GM19468 (cell line): ENCODE results near the gene FCGR2B.
"Not testable (repeated sequence)": the region's sequence is repeated elsewhere in the genome, so short reads cannot be mapped to it uniquely, and the experiment has no call there.

Source experiments
- ATAC-seq: cut with Tn5 transposase; IDR thresholded peaks from one replicate; pipeline ENCODE4 v1.9.1; 2021; ENCODE audit warnings: mild to moderate bottlenecking, moderate library complexity, moderate number of reproducible peaks; ENCODE audit not compliant: unreplicated experiment; ENCODE audit errors: extremely low read depth

FCGR2B gene

DNA sequence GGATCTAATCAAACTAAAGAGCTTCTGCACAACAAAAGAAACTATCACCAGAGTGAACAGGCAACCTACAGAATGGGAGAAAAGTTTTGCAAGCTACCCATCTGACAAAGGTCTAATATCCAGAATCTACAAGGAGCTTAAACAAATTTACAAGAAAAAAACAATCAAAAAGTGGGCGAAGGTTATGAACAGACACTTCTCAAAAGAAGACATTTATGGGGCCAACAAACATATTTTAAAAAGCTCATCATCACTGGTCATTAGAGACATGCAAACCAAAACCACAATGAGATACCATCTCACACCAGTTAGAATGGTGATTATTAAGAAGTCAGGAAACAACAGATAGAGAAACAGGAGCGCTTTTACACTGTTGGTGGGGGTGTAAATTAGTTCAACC is 35.4 kb downstream of the FCGR2B start:
- ATAC-seq = not testable (repeated sequence)

GRCh38 chr1:161702250-161702649 is 39.3 kb downstream of the FCGR2B start:
- no peak for ATAC-seq

GRCh38 chr1:161705537-161705936 is 42.6 kb downstream of the FCGR2B start:
- no peak for ATAC-seq

- no peak for ATAC-seq
Observed at GRCh38 chr1:161706113-161706481, 43.2 kb downstream of the FCGR2B start.

DNA sequence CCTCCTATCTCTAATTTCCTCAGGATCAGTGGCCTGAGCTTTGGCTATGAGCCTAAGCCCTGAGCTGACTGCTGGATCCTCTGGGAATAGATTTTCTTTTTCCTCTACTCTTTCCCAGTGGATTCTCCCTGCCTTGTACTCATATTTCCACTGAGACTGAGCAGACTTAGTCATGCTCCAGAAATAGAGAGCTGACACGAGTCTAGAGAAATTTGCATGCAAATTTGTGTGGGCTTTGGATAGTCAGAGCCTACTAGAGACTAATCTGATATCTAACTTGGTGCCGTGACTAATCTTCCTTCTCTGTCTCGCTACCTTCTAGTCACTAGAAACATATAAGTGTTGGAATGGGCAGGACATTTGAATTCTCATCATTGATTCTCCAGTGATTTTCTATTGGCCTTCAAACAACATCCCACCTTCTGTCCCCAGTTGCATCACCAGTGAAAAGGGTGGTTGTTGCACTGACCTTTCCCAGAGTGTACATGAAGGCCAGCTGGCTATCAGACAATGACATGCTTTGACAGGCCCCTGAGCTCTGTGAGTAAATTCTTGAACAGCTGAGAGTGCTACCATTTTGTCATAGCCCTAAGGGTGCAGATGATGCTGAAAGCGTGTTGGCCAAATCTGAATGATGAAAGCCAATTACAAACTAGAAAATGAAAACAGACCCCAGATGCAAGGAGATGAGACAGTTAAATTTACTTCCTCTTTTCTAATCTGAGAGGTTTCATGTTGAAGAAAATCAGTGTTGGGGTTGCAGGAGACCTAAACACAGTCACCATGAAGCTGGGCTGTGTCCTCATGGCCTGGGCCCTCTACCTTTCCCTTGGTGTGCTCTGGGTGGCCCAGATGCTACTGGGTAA is 43.8 kb downstream of the FCGR2B start, which contains the start of gene FCRLA:
Gene FCRLA, plus strand, starts transcription at position 748 of the 866 bp plus-strand sequence. Its CDS starts 36 bp downstream, at position 784.
- peak; percentile 70 for ATAC-seq

GRCh38 chr1:161707503-161707902 is 44.6 kb downstream of the FCGR2B start:
- ATAC-seq = no peak

DNA sequence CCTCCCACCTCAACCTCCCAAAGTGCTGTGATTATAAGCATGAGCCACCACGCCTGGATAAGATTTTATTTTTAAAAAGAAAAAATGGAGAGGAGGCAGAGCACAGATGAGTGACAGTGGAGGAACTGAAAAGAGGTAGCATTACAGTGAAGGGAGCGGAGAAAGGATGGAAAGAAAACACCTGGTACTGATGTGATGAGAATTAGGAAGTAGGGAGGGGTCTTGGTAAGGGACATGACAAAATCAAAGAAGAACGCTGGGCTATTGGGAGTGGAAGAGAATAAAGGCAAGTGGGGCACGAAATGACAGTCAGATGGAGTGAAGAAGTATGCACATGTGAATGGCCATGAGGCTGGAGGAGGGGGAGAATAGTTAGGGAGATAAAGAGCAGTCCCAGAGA is 46.4 kb downstream of the FCGR2B start:
- no peak for ATAC-seq

DNA sequence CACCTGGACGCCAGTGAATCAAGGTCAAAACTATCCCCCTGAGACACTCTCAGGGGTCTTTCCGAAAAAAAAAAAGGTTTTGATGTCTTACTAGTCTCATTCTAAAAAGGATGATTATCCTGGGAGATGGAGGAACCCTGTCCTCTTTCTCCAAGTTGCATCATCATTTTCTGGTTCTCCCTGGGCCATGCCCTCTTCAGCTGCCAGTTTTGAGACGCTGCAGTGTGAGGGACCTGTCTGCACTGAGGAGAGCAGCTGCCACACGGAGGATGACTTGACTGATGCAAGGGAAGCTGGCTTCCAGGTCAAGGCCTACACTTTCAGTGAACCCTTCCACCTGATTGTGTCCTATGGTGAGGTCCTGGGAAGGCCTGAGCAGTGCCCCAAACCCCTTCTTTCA is 47.6 kb downstream of the FCGR2B start:
- ATAC-seq = no peak

DNA sequence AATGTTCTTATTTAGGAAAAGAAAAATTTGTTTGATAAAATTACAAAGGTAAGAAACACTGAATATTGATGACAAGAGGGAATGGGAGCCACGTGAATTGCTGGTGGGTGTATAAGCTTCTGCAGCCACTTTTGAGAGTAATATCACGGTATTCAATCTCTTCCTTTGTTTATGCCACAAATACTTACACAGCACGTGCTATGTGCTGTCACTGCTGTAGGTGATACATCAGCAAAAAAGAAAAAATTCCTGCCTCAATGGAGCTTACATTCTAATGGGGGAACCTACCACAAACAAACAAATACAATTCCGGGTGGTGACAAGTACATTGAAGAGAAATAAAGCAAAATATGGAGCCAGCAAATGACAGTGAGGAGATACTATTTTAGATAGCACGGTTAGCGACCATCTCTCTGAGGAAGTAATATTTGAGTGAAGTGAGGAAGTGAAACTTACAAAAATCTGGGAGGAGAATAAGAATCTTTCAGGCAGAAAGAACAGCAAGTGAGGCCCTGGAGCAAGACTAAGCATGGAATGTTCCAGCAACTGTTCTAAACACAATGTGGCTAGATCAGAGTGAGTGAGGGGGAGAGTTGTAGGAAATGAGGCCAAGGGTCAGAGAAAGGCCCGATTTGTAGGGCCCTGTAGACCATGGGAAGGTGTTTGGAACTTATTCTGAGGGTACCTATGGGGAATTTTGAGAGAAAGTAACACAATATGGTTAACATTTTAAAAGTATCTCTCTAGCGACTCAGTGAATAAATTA is 55.8 kb downstream of the FCGR2B start:
- ATAC-seq = no peak

DNA sequence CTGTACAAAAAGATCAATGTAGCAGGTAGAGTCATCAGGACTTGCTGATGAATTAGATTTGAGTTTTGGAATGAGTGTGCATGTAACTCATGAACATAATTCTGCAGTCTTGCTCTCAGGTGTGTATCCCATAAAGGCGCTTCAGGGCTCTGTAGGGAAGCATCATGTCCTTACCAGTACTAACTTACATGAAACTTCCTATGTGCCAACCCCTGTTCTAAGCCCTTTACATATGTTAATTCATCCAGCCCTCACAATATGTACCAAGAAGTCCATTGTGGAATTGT is 56.3 kb downstream of the FCGR2B start:
- peak; percentile 25 for ATAC-seq

DNA sequence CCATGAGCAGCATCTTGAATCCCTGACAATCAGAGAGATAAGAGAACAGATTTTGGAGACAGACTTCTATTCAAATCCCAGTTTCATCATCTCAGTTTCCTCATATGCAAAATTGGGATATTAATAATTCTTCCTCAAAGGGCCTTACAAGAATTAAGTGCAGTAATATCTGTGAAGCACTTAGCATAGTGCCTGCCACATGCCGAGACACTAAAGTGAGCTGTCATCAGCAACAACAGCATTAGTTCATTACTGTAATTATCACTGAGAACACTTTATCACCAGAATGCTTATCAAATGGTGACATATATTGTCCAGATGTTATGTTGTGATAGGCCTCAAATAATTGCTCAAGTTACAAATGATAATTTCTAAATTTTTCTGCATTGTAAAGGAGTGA is 57.5 kb downstream of the FCGR2B start:
- ATAC-seq = no peak

DNA sequence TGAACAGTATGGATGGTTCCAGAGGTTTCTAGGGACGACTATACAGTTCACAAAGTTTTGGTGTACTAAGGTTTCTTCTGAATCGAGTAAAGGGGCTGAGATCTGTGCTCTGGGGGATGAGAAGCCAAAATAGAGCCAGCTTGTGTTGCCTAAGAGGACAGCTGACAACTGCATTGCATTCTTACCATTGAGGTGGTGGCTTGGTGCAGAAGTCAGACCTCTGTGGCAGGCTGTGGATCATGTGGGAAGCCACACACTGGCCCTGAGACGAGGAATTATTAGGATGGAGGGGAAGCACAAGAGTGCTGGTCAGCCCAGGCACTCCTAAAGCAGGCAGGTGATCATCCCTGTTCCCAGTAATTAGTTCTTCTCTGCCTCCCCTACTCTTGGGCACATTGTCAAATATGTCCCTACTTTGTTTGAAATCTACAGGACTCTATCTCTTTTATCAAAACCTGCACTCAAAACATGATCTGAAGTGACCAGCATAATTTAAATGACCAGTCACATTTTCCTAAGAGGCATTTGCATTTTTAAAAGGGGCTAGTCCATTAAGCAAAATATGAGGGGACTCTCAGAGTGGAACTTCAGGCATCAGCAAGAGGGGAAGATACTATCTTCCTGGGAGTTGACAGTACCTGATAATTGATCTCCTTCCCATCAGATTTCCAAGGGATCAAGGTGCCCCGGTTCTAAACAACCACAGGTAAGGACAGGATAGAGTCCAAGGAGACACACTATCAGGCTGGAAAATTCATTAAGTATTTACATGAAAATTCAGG is 58.2 kb downstream of the FCGR2B start, which contains the start of gene FCRLB:
Gene FCRLB, plus strand, starts transcription at position 589 of the 782 bp plus-strand sequence. CDS start 1,129 bp downstream, outside the sequence.
- ATAC-seq = no peak

- ATAC-seq = no peak
Observed at GRCh38 chr1:161721738-161722343, 58.9 kb downstream of the FCGR2B start.

- no peak for ATAC-seq
Observed at GRCh38 chr1:161722406-161722805, 59.5 kb downstream of the FCGR2B start.

DNA sequence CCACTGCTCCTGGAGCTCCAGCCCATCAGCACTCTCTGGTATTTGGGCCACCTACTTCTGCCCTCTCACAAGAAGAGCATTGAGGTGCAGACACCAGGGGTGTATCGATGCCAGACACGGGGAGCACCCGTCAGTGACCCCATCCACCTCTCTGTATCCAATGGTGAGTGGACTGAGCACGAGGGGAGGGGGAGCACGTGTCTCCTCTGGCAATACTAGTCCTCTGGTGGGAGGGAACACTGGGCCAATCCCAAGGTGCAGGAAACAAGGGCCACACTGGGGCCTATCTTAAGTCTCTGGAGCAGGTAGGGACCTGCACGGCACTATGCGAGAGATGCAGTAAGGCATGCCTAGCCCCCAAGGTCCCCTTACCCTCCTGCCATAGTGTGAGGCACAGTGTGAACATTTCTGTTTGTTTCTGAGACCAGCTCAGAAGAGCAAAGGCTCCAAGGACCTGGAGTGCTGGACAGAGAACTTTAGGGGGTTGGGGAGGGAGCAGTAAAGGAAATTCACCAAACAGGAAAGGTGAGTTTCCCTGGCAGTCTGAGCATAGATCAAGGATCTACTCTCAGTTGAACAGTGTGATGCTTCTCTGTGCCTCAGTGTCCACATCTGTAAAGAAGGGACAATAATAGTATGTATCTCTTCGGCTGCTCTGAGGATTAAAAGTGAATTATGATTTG is 60.7 kb downstream of the FCGR2B start:
- no peak for ATAC-seq

DNA sequence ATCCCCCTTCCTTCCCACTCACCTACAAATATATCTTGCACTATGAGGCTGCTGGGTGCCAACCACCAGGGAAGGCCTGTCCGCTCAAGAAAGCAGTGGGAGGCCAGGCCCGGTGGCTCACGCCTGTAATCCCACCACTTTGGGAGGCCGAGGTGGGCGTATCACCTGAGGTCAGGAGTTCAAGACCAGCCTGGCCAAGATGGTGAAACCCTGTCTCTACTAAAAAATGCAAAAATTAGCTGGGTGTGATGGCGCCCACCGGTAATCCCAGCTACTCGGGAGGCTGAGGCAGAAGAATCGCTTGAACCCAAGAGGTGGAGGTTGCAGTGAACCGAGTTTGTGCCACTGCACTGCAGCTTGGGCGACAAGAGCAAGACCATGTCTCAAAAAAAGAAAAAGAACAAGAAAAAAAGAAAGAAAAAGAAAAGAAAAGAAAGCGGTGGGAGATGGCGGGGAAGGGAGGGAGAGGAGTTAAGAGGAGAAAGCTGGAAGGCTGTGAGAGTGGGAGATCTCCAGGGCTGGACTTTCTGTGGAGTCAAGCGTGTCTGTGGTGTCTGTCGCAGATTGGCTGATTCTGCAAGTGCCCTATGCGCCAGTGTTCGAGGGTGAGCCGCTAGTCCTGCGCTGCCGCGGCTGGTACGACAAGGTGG is 62.4 kb downstream of the FCGR2B start:
- ATAC-seq = not testable (repeated sequence)

DNA sequence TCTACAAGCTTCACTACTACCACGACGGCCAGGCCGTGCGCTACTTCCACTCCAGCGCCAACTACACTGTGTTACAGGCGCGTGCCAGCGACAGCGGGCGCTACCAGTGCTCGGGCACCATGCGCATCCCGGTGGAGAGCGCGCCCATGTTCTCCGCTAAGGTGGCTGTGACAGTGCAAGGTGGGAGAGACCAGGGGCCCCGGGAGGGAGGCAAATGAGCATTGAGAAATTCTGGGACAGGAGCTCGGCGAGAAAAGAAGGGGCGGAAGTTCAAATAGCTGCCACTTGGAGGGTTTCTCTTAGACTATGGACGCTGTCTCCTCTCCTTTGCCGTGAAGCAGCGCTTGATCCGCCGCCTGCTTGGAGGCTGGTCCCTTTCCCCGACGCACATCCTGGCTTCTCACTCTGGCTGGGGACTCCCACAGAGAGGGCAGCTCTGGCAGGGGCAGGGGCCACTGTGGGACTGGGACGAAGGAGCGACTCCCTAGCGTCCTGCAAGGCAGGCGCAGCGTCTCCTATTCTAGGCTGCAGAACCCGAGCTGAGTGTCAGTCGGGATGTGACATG is 63.0 kb downstream of the FCGR2B start:
- no peak for ATAC-seq

- peak; percentile 40 for ATAC-seq
Observed at GRCh38 chr1:161726473-161727255, 63.7 kb downstream of the FCGR2B start.
